ENCODE results near the gene ZNF839.

The ZNF839 gene

DNA sequence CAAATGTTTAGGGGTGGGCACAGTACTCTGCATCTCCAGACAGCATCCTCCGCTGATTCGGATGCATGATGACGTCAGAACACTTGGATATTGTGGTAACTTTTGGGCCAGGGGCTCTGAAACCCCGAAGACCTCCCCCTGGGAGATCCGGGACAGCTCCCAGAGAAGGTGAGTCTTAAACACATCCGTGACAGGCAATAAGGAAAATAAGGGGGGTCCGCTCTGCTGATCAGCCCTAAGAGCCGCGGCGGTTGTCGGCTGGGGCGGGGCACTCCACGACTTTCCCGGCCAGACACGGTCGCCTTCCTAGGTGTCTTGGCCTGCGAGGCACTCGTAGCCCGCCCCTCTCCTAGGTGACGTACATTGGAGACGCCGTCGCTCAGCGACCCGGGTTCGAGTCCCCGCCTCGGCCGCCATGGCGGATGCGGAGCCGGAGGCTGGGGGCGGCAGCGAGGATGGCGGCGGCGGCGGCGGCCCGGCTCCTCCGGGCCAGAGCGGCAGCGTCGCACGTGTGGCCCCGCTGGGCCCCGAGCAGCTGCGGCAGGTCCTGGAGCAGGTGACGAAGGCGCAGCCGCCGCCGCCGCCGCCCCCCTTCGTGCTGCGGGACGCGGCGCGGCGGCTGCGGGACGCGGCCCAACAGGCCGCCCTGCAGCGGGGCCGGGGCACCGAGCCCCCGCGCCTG is at the start of gene ZNF839:
Gene ZNF839 (plus strand): TSS at position 396 of the 682 bp plus-strand sequence. CDS start 20 bp downstream, at position 416.
- no peak for DNase-seq (ENCODE audit: low read depth)
- H3K4me3 ChIP-seq (ENCODE audit: low read length): peak within 1 kb of the TSS; percentile 83
- TF ChIP-seq, protein P1, sequence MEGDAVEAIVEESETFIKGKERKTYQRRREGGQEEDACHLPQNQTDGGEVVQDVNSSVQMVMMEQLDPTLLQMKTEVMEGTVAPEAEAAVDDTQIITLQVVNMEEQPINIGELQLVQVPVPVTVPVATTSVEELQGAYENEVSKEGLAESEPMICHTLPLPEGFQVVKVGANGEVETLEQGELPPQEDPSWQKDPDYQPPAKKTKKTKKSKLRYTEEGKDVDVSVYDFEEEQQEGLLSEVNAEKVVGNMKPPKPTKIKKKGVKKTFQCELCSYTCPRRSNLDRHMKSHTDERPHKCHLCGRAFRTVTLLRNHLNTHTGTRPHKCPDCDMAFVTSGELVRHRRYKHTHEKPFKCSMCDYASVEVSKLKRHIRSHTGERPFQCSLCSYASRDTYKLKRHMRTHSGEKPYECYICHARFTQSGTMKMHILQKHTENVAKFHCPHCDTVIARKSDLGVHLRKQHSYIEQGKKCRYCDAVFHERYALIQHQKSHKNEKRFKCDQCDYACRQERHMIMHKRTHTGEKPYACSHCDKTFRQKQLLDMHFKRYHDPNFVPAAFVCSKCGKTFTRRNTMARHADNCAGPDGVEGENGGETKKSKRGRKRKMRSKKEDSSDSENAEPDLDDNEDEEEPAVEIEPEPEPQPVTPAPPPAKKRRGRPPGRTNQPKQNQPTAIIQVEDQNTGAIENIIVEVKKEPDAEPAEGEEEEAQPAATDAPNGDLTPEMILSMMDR (conservative IDR thresholded peaks at IDR 0.05; ENCODE audit: low read depth, low read length): no peak

DNA sequence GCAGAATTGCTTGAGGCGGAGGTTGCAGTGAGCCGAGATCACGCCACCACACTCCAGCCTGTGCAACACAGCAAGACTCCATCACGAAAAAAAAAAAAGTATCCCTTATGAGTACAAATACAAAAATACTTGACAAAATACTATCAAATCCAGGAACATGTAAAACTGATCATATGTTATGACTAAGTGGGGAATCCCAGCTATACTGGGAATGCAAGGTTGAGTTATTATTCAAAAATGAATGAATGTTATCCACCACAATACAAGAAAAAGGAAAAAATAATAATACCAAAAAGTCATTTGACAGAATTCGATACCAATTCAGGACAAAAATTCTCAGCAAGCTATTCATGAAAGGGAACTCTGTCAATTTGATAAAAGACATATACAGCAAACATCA is 47.2 kb upstream of the ZNF839 start:
- TF ChIP-seq, protein P1 (conservative IDR thresholded peaks at IDR 0.05; ENCODE audit: low read depth, low read length): no peak
- H3K4me3 ChIP-seq (ENCODE audit: low read length): no peak overlapping the region
- no peak for DNase-seq (ENCODE audit: low read depth)

DNA sequence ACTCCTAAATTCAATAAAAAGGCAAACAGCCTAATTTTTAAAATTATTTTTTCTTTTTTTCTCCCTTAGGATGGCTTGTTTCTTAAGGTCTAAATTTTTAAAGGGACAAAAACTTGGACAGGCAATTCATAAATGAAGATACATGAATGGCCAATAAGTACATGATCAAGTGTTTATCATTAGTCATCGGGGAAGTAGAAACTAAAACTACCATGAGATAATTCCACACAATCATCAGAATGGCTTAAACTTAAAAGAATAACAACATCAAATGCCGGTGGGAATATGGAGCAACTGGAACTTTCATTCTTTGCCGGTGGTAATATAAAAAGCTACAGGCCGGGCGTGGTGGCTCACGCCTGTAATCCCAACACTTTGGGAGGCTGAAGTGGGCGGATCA is 43.7 kb upstream of the ZNF839 start:
- TF ChIP-seq, protein P1 (conservative IDR thresholded peaks at IDR 0.05; ENCODE audit: low read depth, low read length): no peak
- DNase-seq (ENCODE audit: low read depth): no peak
- no peak overlapping the region for H3K4me3 ChIP-seq (ENCODE audit: low read length)

DNA sequence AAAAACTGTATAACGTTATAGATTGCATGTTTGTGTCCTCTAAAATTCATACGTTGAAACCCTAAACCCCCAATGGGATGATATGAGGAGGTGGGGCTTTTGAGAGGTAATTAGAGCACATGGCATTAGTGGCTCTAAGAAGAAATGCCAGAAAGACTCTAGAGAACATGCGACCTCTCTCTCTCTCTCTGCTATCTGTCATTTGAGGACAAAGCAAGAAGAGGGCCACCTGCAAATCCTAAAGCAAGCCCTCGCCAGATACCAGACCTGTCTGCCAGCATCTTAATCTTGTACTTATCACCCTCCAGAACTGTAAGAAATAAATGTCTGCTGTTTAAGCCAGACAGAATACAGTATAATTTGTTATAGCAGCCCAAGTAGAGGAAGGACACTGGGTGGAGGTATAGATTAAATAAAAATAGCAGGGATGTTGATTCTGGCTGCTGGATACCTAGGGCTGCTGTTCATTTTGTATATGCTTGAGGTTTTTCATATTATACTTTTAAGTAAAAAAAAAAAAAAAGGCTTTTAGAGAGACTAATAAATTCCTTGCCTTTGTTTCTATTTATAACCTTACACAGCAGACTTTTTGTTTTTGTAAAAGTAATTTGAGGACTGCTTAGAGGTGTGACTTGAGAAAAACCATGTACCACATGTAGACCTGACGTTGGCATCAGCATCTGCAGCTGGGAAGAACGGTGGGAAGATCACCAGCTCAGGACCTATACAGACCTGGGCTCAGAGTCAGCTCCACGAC is 41.5 kb upstream of the ZNF839 start:
- H3K4me3 ChIP-seq (ENCODE audit: low read length): no peak overlapping the region
- TF ChIP-seq, protein P1 (conservative IDR thresholded peaks at IDR 0.05; ENCODE audit: low read depth, low read length): no peak

DNA sequence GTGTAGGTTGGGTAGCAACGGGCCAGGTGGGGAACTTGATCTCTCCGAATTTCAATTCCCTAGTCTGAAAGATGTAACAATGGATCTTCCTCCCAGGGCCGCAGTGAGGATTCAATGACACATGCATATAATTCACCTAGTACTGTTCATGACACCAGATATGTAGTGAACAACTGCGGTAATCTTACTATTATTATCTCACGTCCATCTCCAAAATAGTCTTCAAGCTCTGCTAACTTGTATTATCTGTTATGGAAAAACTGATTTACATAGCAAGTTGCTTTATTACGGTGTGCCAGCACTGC is 41.0 kb upstream of the ZNF839 start:
- TF ChIP-seq, protein P1 (conservative IDR thresholded peaks at IDR 0.05; ENCODE audit: low read depth, low read length): no peak
- no peak for DNase-seq (ENCODE audit: low read depth)
- no peak overlapping the region for H3K4me3 ChIP-seq (ENCODE audit: low read length)

More for the DNA sequence above, 41.5 kb upstream of the ZNF839 start:
- DNase-seq (ENCODE audit: low read depth): no peak

DNA sequence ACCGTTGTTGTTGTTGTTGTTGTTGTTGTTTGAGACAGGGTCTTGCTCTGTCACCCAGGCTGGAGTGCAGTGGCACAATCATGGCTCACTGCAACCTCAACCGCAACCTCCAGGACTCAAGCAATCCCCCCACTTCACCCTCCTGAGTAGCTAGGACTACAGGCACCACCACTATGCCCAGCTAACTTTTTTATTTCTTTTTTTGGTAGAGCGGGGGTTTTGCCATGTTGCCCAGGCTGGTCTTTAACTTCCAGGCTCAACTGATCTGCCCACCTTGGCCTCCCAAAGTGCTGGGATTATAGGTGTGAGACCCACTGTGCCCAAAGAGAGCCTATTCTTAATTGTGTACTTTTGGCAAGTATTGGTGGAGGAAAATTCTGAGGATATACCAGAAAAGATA is 40.3 kb upstream of the ZNF839 start:
- no peak overlapping the region for H3K4me3 ChIP-seq (ENCODE audit: low read length)
- TF ChIP-seq, protein P1 (conservative IDR thresholded peaks at IDR 0.05; ENCODE audit: low read depth, low read length): no peak
- no peak for DNase-seq (ENCODE audit: low read depth)

All from retinal pigment epithelial cell (primary cell).